ENCODE measurements around the gene CHRDL1. TPM values are rescaled to one million over a fixed set of nuclear protein-coding genes. Genes with fewer than 3 reads are reported as not detected.
"Not testable (repeated sequence)": the region's sequence is repeated elsewhere in the genome, so short reads cannot be mapped to it uniquely, and the experiment has no call there.

The CHRDL1 gene
- polyA plus RNA-seq, 10 donors: 5.1 to 13.9 (median 10.6) TPM

DNA sequence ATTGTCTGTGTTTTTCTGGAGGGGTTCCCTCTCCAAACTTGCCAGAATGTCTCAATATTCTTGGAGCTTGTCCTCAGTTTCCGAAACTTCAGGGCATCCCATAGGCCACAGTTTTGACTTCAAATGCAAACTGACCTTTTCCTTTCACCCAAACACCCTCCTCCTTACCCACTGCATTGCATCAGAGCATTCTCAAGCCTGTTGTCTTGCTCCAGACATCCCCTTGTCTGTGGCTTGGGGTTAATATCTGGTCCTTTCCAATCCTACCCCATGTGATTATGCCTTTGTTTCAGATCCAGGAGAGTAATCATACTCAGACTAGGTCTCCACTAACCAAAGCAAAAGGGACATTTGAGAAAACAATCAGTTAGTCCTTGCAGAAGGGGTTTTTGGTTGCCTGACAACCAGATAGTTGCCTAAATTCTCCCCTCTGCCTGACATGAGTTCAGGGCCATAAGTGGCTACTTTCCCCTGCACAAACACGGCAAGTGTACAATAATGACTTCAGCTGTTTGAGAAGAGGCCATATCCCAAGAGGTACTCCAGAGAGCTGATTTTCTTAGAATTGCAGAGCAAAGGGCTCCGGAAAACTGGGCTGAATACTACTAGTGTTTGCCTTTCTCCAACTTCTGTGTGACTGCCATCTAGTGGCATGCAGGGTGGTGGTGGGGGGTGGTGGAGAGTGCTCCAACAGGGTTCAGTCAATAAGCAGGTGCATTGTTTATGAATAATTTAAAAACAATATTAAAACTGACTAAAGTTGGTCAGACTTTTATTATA, 130.2 kb downstream of the CHRDL1 start:
- DNase-seq: peak in 2 of 3 donors; percentile 32 to 57

DNA sequence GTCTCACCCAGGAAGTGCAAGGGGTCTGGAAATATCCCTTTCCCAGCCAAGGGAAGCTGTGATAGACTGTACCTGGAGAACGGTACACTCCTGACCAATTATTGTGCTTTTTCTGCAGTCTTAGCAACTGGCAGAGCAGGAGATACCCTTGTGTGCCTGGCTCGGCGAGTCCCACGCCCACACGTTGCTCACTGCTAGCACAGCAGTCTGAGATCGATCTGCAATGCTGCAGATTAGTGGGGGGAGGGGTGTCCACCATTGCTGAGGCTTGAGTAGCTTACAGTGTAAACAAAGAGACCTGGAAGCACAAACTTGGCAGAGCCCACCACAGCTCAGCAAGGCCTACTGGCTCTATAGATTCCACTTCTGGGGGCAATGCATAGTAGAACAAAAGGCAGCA, 138.5 kb downstream of the CHRDL1 start:
- DNase-seq: no peak

DNA sequence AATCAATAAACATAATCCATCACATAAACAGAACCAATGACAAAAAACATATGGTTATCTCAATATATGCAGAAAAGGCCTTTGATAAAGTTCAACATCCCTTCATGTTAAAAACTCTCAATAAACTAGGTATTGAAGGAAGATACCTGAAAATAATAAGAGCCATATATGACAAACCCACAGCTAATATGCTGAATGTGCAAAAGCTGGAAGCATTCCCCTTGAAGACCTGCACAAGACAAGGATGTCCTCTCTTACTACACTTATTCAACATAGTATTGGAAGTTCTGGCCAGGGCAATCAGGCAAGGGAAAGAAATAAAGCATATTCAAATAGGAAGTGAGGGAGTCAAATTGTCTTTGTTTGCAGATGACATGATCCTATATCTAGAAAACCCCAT, 141.3 kb downstream of the CHRDL1 start:
- DNase-seq: not testable (repeated sequence)

- no peak for DNase-seq
These were observed 149.2 kb downstream of the CHRDL1 start for GRCh38 chrX:110646386-110646785.

Measured in muscle of back (tissue), 11 donors.